RWPE2 (cell line): ENCODE data around the gene SLC25A47.

Experiments used
- ATAC-seq: fragments of 200-7000 bp; cut with Tn5 transposase; 3 replicates; pipeline ENCODE4 v1.9.1; 2021; ENCODE audit warnings: low read depth
- DNase-seq: peaks from one replicate; pipeline ENCODE4 v3.0.0-alpha.2; 2020; ENCODE audit warnings: low spot score
- H3K27ac ChIP-seq: fragments of 450-650 bp; 2 replicates; pipeline ENCODE4 v1.5.1; 2017; ENCODE audit warnings: mild to moderate bottlenecking; ENCODE audit not compliant: poor library complexity, severe bottlenecking
- H3K27me3 ChIP-seq: fragments of 250-450 bp; sonication (Bioruptor Pico); 2 replicates; pipeline ENCODE4 v1.5.1; 2021; ENCODE audit warnings: mild to moderate bottlenecking, moderate library complexity; ENCODE audit not compliant: insufficient read depth, poor library complexity, severe bottlenecking
- H3K36me3 ChIP-seq: fragments of 250-450 bp; sonication (Bioruptor Pico); 2 replicates; pipeline ENCODE4 v1.5.1; 2020; ENCODE audit warnings: low read depth, mild to moderate bottlenecking, moderate library complexity
- H3K4me1 ChIP-seq: fragments of 250-450 bp; sonication (Bioruptor Pico); 2 replicates; pipeline ENCODE4 v1.5.1; 2021; ENCODE audit warnings: mild to moderate bottlenecking, moderate library complexity; ENCODE audit not compliant: insufficient read depth, poor library complexity, severe bottlenecking
- H3K4me3 ChIP-seq: fragments of 250-450 bp; sonication (Bioruptor Pico); 2 replicates; pipeline ENCODE4 v1.5.1; 2021; ENCODE audit warnings: mild to moderate bottlenecking, moderate library complexity; ENCODE audit not compliant: severe bottlenecking
- H3K9me3 ChIP-seq: fragments of 250-450 bp; sonication (Bioruptor Pico); 2 replicates; pipeline ENCODE4 v1.5.1; 2021; ENCODE audit warnings: mild to moderate bottlenecking, moderate library complexity; ENCODE audit not compliant: severe bottlenecking
- TF ChIP-seq, protein P1 (sequence below): fragments of 450-650 bp; IDR thresholded peaks from one replicate; pipeline ENCODE4 v1.5.1; 2017; ENCODE audit warnings: mild to moderate bottlenecking, moderate library complexity; ENCODE audit not compliant: poor library complexity, severe bottlenecking

SLC25A47 gene

DNA sequence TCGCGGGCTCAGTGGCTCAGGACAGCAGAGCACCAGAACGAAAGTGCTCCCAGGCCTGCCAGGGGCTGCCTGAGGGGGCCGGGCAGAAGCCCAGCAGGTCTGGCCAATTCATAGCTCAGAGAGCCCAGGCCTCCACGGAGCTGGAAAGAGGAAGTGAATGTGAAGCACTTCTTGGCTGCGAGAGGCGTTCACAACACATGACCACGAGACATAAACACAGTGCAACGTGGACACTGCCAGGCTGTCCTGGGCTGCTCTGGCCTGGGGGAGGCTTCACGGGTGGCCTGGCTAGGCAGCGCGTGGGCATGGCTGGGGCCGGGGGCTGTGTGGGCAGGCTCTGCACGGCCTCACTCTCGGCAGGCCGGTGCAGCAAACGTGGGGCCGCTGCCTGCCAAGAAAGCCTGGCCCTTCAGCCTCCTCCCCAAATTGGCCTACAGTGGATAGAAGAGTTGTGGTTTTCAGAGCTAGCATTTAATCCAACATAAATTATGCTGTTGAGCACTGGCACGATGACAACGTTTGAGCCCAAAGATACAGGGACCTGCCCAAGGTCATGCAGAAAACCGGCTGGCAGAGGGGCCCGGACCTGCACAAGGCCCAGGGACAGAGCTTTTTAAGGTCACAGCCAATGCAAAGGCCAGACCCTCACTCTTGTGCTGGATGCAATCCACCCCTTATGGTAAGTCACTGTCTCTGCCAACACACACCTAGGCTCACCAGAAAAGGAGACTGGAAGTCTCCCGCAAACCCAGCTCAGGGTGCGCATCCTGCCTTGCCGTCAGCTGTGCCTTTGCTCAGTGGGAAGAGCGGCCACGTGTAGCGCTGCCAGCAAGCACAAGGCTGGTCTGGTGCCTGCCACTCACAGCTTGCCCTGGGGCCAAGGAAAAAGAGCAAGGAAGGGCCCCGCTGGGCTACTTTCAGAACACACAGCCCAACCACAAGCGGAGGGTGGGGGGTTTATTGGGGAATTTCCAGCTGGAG lies 25.5 kb upstream of the SLC25A47 start:
- Histone ChIP-seq H3K27ac (no peak overlapping the region), H3K27me3 (no peaks in the 10 kb centered on the region), H3K9me3 (no peaks in the 10 kb centered on the region), H3K4me3 (no peak overlapping the region), H3K4me1 (no peaks in the 10 kb centered on the region), H3K36me3 (no peaks in the 10 kb centered on the region)
- no peak for ATAC-seq
- TF ChIP-seq, protein P1, sequence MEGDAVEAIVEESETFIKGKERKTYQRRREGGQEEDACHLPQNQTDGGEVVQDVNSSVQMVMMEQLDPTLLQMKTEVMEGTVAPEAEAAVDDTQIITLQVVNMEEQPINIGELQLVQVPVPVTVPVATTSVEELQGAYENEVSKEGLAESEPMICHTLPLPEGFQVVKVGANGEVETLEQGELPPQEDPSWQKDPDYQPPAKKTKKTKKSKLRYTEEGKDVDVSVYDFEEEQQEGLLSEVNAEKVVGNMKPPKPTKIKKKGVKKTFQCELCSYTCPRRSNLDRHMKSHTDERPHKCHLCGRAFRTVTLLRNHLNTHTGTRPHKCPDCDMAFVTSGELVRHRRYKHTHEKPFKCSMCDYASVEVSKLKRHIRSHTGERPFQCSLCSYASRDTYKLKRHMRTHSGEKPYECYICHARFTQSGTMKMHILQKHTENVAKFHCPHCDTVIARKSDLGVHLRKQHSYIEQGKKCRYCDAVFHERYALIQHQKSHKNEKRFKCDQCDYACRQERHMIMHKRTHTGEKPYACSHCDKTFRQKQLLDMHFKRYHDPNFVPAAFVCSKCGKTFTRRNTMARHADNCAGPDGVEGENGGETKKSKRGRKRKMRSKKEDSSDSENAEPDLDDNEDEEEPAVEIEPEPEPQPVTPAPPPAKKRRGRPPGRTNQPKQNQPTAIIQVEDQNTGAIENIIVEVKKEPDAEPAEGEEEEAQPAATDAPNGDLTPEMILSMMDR = no peak
- peak; percentile 58 for DNase-seq

DNA sequence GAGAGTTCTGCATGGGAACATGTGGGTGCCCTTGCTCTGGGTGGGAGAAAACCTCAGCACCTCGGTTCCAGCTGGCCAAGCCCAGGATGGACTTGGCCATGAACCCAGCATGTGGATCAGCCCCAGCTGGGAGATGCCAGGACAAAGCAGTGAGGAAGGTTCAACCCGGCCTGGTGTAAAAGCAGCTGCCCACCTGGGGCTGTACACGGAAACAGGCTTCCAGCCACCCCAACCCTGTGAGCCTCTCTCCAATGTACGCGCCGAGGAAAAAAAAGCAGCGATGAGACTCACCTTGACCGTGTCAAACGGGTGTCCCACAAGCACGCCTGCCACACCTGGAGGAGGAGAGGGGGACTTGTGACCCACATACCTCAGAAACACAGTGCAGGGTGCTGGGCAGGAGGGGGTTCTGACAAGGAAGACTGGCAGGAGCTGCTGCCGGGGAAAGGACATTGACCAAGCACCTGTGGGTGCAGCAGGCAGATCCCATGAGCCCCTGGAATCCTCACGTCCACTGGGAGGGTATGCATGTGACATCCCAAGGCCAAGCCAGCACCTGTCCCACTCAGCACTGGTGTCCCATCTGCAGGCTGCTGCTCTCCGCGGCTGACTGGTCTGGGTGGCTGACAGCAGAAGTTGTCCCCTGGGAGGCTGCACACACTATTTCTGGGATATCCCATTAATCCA lies 24.4 kb upstream of the SLC25A47 start:
- TF ChIP-seq, protein P1 = no peak
- H3K9me3 ChIP-seq = no peaks in the 10 kb centered on the region
- ATAC-seq = no peak
- H3K27me3 ChIP-seq = no peaks in the 10 kb centered on the region
- no peak overlapping the region for H3K27ac ChIP-seq
- DNase-seq = peak; percentile 52
- H3K36me3 ChIP-seq = no peaks in the 10 kb centered on the region
- no peaks in the 10 kb centered on the region for H3K4me1 ChIP-seq
- H3K4me3 ChIP-seq = no peak overlapping the region

DNA sequence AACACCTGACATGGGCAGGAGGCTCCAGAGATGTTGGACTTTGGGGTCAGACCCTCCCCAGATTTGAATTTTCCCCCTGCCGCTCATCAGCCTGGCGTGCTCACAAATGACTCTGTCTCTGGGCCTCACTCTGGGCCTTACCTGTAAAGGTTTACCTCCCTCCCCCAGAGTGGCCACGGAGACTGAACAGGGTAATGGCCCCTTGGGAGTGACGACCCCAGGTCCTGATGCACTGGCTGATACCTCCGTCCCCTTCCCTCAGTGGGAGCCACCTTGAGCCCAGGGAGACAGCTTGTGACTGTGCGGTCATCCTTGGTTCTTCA lies 23.9 kb upstream of the SLC25A47 start:
- Histone ChIP-seq H3K4me3 (no peak overlapping the region), H3K36me3 (no peaks in the 10 kb centered on the region), H3K27ac (no peak overlapping the region), H3K9me3 (no peaks in the 10 kb centered on the region), H3K27me3 (no peaks in the 10 kb centered on the region), H3K4me1 (no peaks in the 10 kb centered on the region)
- no peak for ATAC-seq
- DNase-seq = peak; percentile 66
- TF ChIP-seq, protein P1 = no peak

DNA sequence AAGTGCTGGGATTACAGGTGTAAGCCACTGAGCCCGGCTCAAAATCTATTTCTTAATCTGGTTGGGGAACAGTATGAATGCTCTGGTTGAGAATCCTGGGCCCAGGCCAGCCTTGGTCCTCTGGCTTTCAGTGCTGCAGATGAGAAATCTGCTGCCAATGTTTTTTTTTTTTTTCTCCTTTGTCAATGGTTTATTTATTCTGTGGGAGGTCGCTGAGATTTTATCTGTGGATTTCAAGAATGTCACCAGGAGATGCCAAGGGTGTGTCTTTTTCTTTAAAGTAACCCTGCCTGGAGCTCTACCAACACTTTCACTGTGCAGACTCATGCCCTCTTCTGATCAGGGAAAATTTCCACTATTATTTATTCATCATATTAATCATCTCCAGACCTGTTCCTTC lies 20.5 kb upstream of the SLC25A47 start:
- TF ChIP-seq, protein P1 = no peak
- Histone ChIP-seq H3K36me3 (no peaks in the 10 kb centered on the region), H3K4me1 (peaks cover 2% of the 10 kb centered on the region), H3K9me3 (no peaks in the 10 kb centered on the region), H3K27me3 (no peaks in the 10 kb centered on the region), H3K27ac (no peak overlapping the region), H3K4me3 (no peak overlapping the region)
- ATAC-seq = no peak
- no peak for DNase-seq
